HepG2 (cell line): ENCODE measurements around the gene HLF. TPM values are rescaled to one million over a fixed set of nuclear protein-coding genes. Genes with fewer than 3 reads are reported as not detected.
A peak's percentile ranks its signal among the peaks of the same experiment; 100 is the strongest.

Experiments
- AGO2 ChIP-seq: fragments of 200-400 bp; formaldehyde crosslinking; optimal IDR thresholded peaks from 2 replicates; pipeline ENCODE3; 2017; ENCODE audit warnings: mild to moderate bottlenecking, low read depth, low read length, moderate library complexity
- CSRNP1 ChIP-seq: sonication (generic); formaldehyde crosslinking; IDR thresholded peaks from 2 replicates; pipeline ENCODE4 v1.8.1; 2023; ENCODE audit warnings: mild to moderate bottlenecking, missing genetic modification reagents
- DBP ChIP-seq: sonication (generic); formaldehyde crosslinking; IDR thresholded peaks from 2 replicates; pipeline ENCODE4 v1.4.0; 2020; ENCODE audit warnings: missing genetic modification reagents; ENCODE audit errors: not compliant biosample characterization
- HMG20B ChIP-seq: conservative IDR thresholded peaks from 2 replicates; pipeline ENCODE4 v1.6.1; 2016; ENCODE audit warnings: missing genetic modification reagents, missing compliant biosample characterization
- JARID2 ChIP-seq: sonication (generic); formaldehyde crosslinking; IDR thresholded peaks from 2 replicates; pipeline ENCODE4 v1.8.1; 2023; ENCODE audit warnings: missing genetic modification reagents, inconsistent platforms; ENCODE audit not compliant: insufficient replicate concordance
- MAFK ChIP-seq, 2 experiments: IDR thresholded peaks in 1 of 2; conservative IDR thresholded peaks in 1 of 2; 2 replicates each; pipeline ENCODE4 v1.6.1; 2011; ENCODE audit warnings: improper control_type of control experiment in 2 of 2, low read length in 2 of 2
- MAZ ChIP-seq, 2 experiments: sonication (generic) in 1 of 2; formaldehyde crosslinking in 1 of 2; IDR thresholded peaks; 2 replicates each; pipeline versions ENCODE4 v1.5.0 to v1.6.1; 2012 to 2020; ENCODE audit warnings: low read depth in 2 of 2, mild to moderate bottlenecking in 2 of 2, borderline replicate concordance in 1 of 2, improper control_type of control experiment in 1 of 2, low read length in 1 of 2, missing genetic modification reagents in 1 of 2, moderate library complexity in 1 of 2
- POLR2AphosphoS2 ChIP-seq: IDR thresholded peaks from 2 replicates; pipeline ENCODE4 v1.6.1; 2011; ENCODE audit warnings: low read depth, low read length, improper control_type of control experiment
- RBM22 ChIP-seq: fragments of 200-400 bp; formaldehyde crosslinking; optimal IDR thresholded peaks from 2 replicates; pipeline ENCODE3; 2017; ENCODE audit warnings: mild to moderate bottlenecking, low read length, moderate library complexity
- RFXAP ChIP-seq: sonication (generic); formaldehyde crosslinking; IDR thresholded peaks from 2 replicates; pipeline ENCODE4 v1.4.0; 2020; ENCODE audit warnings: missing genetic modification reagents, borderline replicate concordance
- RORA ChIP-seq: sonication (generic); formaldehyde crosslinking; IDR thresholded peaks from 2 replicates; pipeline ENCODE4 v1.5.0; 2020; ENCODE audit warnings: mild to moderate bottlenecking, missing genetic modification reagents, moderate library complexity
- SOX6 ChIP-seq, 2 experiments: fragments of 450-650 bp in 1 of 2; sonication (generic) in 1 of 2; formaldehyde crosslinking in 1 of 2; IDR thresholded peaks; 2 replicates each; pipeline versions ENCODE4 v1.4.0 to v1.6.1; 2017 to 2020; ENCODE audit warnings: antibody characterized with exemption in 1 of 2, mild to moderate bottlenecking in 1 of 2, missing genetic modification reagents in 1 of 2
- TIGD3 ChIP-seq: sonication (generic); formaldehyde crosslinking; IDR thresholded peaks from 2 replicates; pipeline ENCODE4 v1.5.1; 2020; ENCODE audit warnings: mild to moderate bottlenecking, missing genetic modification reagents, borderline replicate concordance
- ZNF564 ChIP-seq: sonication (generic); formaldehyde crosslinking; IDR thresholded peaks from 2 replicates; pipeline ENCODE4 v1.8.1; 2023; ENCODE audit warnings: mild to moderate bottlenecking, missing genetic modification reagents
- polyA plus RNA-seq, 8 experiments: library from polyadenylated mRNA; depleted of rRNA in 3 of 8; stranded (reverse) in 7 of 8; unstranded in 1 of 8; fragments of >200 nt; fragmentation: Illumina TruSeq in 4 of 8; extraction: Trizol in 4 of 8; gene quantifications; 2 replicates each; pipeline versions ENCODE4 v1.2.1 to v1.2.3, GENCODE V29; 2011 to 2016; ENCODE audit warnings: low read depth in 4 of 8, missing spikeins in 1 of 8, mixed read lengths in 1 of 8; ENCODE audit not compliant: insufficient read depth in 1 of 8
- total RNA-seq, 5 experiments: library from RNA; depleted of rRNA; stranded (reverse); fragments of >200 nt; fragmentation: Illumina TruSeq; extraction: Trizol; gene quantifications; 2 replicates each; pipeline ENCODE4 v1.2.3, GENCODE V29; 2016; ENCODE audit warnings: low read depth in 1 of 5
- TF ChIP-seq, protein P1 (sequence below): sonication (generic); formaldehyde crosslinking; IDR thresholded peaks from 2 replicates; pipeline ENCODE4 v1.5.1; 2020; ENCODE audit warnings: mild to moderate bottlenecking, missing genetic modification reagents, borderline replicate concordance
- TF ChIP-seq, protein P2 (sequence below): sonication (generic); formaldehyde crosslinking; IDR thresholded peaks from 2 replicates; pipeline ENCODE4 v1.4.0; 2020; ENCODE audit warnings: missing genetic modification reagents, low read depth, mild to moderate bottlenecking, borderline replicate concordance

Gene HLF
- total and polyA plus RNA-seq, 2 of the 13 experiments (the other 11 are each of a cell fraction or from before 2014, with no cell fraction given), result 202 to 346 TPM

DNA sequence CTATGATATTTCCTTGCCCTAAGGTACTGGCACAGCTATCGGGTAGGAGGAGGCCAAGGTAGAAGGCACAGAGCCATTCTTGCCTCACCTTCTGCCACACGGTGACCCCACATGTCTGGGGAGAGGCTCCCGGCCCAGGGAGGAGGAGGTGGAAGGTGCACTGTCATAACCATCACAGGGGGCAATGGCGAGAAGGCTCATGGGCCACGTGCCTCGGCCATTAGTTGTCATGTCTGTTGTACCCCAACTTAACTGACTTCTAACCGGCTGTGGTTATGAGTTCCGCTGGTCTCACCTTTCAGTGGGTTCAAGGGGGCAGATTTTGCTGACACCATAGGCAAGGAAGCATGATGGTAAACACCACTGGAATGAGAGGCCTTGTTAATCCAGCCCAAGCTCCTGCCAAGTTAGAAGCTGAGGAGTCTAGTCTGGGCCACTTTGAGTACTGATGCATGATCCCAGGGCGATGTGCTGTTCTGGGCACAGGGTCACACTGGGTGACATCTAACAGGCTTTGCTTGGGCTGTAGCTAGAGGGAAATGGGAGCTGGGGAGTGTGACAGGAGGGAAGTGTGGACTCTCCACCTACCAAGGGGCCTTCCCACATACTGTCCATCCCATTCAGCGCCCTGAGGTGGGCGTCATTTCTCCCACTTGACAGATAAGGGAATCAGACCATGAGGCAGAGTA is 39.6 kb downstream of the HLF start (continued):
- TF ChIP-seq TIGD3 (CRISPR knock-in tag) (0 out of 2 replicates have a peak, but pooled peaks have one; percentile 42), AGO2 (peak; percentile 62), POLR2AphosphoS2 (no peak), HMG20B (no peak), RBM22 (peak; percentile 97), CSRNP1 (no peak), MAFK (conservative IDR thresholded peaks at IDR 0.05 in 1 of 2, IDR thresholded peaks at IDR 0.05 in 1 of 2; ENCODE audit: low read length in 2 of 2) (0 out of 4 replicates have a peak, but pooled peaks of 1 of the 2 experiments have one; percentile 17), MAZ (IDR thresholded peaks at IDR 0.05; ENCODE audit: borderline replicate concordance, low read depth, low read length) (no peak), MAZ (CRISPR knock-in tag; IDR thresholded peaks at IDR 0.05; ENCODE audit: low read depth) (peak; percentile 32; the same call in 1 of the 2 replicates), RORA (CRISPR knock-in tag) (no peak), ZNF564 (CRISPR knock-in tag) (no peak), SOX6 (IDR thresholded peaks at IDR 0.05) (no peak), SOX6 (CRISPR knock-in tag; IDR thresholded peaks at IDR 0.05) (no peak), JARID2 (CRISPR knock-in tag) (no peak), RFXAP (CRISPR knock-in tag) (peak; percentile 29; the same call in 1 of the 2 replicates), DBP (CRISPR knock-in tag) (no peak)
- TF ChIP-seq, protein P1, sequence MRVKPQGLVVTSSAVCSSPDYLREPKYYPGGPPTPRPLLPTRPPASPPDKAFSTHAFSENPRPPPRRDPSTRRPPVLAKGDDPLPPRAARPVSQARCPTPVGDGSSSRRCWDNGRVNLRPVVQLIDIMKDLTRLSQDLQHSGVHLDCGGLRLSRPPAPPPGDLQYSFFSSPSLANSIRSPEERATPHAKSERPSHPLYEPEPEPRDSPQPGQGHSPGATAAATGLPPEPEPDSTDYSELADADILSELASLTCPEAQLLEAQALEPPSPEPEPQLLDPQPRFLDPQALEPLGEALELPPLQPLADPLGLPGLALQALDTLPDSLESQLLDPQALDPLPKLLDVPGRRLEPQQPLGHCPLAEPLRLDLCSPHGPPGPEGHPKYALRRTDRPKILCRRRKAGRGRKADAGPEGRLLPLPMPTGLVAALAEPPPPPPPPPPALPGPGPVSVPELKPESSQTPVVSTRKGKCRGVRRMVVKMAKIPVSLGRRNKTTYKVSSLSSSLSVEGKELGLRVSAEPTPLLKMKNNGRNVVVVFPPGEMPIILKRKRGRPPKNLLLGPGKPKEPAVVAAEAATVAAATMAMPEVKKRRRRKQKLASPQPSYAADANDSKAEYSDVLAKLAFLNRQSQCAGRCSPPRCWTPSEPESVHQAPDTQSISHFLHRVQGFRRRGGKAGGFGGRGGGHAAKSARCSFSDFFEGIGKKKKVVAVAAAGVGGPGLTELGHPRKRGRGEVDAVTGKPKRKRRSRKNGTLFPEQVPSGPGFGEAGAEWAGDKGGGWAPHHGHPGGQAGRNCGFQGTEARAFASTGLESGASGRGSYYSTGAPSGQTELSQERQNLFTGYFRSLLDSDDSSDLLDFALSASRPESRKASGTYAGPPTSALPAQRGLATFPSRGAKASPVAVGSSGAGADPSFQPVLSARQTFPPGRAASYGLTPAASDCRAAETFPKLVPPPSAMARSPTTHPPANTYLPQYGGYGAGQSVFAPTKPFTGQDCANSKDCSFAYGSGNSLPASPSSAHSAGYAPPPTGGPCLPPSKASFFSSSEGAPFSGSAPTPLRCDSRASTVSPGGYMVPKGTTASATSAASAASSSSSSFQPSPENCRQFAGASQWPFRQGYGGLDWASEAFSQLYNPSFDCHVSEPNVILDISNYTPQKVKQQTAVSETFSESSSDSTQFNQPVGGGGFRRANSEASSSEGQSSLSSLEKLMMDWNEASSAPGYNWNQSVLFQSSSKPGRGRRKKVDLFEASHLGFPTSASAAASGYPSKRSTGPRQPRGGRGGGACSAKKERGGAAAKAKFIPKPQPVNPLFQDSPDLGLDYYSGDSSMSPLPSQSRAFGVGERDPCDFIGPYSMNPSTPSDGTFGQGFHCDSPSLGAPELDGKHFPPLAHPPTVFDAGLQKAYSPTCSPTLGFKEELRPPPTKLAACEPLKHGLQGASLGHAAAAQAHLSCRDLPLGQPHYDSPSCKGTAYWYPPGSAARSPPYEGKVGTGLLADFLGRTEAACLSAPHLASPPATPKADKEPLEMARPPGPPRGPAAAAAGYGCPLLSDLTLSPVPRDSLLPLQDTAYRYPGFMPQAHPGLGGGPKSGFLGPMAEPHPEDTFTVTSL, result no peak
- TF ChIP-seq, protein P2, sequence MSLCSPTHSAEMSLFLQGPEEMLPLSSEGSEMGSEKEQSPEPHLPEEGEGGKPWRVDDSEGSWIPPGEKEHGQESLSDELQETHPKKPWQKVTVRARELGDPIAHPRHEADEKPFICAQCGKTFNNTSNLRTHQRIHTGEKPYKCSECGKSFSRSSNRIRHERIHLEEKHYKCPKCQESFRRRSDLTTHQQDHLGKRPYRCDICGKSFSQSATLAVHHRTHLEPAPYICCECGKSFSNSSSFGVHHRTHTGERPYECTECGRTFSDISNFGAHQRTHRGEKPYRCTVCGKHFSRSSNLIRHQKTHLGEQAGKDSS (CRISPR knock-in tag), result 0 out of 2 replicates have a peak, but pooled peaks have one; percentile 11
